ENCODE results near the gene UQCRH.
"Not testable (repeated sequence)": the region's sequence is repeated elsewhere in the genome, so short reads cannot be mapped to it uniquely, and the experiment has no call there.

The UQCRH gene

DNA sequence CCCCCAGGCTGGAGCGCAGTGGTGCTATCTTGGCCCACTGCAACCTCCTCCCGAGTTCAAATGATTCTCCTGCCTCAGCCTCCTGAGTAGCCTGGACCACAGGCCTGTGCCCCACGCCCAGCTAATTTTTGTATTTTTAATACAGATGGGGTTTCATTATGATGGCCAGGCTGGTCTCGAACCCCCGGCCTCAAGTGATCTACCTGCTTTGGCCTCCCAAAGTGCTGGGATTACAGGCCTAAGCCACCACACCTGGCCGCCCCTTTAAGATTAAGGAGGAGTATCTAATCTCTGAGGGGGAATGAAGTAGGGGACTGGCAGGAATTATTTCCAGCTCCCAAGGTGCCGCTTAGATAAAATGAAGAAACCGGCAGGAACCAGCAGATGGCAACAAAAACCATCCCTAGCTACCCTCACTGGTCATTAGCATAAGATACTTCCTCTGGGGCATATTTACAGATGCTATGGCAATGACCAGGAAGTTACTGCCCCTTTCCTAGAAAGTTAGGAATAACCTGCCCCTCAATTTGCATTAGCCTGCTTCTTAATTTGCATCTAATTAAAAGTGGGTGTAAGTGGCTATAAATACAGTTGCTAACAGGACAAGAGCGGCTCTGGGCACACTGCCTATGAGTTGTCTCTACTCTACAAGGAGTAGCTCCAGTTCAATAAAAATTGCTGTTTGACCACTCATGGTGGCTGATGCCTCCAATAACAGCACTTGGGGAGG is 30.0 kb downstream of the UQCRH start:
- DNase-seq (ENCODE audit: low read depth in 2 of 2), result no peak

DNA sequence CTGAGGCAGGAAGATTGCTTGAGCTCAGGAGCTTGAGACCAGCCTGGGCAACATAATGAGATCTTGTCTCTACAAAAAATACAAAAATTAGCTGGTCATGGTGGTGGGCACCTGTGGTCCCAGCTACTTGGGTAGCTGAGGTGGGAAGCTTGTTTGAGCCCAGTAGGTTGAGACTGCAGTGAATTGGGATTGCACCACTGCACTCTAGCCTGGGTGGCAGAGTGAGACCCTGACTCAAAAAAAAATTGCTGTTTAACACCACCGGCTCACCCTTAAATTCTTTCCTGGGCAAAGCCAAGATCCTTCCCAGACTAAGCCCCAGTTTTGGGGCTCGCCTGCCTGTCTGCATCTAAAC is 30.5 kb downstream of the UQCRH start:
- DNase-seq (ENCODE audit: low read depth in 2 of 2), result no peak

DNA sequence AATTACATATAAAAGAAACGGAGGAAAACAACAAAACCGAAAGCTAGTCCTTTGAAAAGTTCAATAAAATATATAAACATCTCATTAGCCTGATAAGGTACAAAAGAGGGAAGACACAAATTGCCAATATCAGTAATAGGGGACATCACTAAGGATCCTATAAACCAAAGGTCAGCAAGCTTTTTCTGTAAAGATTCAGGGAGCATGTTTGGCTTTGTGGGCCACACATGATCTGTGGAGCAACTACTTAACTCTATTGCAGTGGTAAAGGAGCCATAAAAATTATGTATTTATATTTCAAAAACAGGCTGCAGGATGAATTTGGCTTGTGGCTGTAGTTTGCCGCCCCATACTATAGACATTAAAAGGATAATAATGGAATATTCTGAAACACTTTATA is 31.6 kb downstream of the UQCRH start:
- no peak for DNase-seq (ENCODE audit: low read depth in 2 of 2)

DNA sequence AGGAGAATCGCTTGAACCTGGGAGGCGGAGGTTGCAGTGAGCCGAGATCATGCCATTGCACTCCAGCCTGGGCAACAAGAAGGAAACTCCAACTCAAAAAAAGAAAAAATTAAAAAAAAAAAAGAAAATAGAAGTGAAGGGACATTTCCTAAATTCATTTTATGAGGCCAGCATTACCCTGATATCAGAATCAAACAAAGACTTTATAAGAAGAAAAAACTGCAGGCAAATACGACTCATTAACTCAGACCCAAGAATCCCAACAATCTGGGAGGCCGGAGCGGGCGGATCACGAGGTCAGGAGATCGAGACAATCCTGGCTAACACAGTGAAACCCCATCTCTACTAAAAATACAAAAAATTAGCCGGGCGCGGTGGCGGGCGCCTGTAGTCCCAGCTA is 33.9 kb downstream of the UQCRH start:
- not testable (repeated sequence) for DNase-seq (ENCODE audit: low read depth in 2 of 2)

DNA sequence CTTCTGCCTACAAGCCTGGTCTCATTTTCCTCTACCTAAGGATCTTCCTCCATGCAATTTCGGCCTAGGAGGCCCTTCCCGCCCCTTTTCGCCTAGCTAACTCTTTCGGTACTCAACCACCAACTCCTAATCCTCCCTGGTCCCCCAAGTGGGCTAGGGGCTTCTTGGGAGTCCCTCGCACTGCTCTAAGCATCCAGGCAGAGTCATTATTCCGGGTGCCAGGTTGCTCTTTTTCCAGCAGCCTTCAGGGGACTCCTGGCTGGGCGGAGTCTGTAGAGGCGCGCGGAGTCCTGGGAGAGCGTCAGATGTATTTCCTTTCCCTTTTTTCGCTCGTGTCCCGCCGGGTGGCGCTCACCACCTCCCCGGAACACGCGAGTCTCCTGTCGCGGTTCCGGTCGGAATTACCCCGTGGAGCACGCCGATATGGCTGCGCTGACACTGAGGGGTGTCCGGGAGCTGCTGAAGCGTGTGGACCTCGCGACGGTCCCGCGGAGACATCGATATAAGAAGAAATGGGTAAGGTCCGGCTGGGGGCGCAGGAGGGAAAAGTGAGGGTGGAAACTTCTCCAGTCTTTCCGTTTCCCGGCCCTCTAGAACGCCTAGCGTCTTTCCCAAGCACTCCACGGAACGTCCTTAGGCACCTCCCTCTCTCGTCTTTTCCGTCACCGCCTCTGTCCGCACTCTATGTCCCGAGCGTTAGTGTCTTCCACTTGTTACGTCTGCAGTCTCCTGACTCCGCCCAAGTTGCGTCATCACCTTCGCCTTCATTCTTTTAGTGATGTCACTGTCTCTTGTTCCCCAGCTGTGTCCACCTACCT is 37.1 kb downstream of the UQCRH start, which contains the start of gene NSUN4:
TSS of gene NSUN4 (plus strand) at position 404 of the 818 bp plus-strand sequence. CDS start at position 424, 20 bp downstream.
- peak; percentile 79 for DNase-seq (ENCODE audit: low read depth in 2 of 2)

DNA sequence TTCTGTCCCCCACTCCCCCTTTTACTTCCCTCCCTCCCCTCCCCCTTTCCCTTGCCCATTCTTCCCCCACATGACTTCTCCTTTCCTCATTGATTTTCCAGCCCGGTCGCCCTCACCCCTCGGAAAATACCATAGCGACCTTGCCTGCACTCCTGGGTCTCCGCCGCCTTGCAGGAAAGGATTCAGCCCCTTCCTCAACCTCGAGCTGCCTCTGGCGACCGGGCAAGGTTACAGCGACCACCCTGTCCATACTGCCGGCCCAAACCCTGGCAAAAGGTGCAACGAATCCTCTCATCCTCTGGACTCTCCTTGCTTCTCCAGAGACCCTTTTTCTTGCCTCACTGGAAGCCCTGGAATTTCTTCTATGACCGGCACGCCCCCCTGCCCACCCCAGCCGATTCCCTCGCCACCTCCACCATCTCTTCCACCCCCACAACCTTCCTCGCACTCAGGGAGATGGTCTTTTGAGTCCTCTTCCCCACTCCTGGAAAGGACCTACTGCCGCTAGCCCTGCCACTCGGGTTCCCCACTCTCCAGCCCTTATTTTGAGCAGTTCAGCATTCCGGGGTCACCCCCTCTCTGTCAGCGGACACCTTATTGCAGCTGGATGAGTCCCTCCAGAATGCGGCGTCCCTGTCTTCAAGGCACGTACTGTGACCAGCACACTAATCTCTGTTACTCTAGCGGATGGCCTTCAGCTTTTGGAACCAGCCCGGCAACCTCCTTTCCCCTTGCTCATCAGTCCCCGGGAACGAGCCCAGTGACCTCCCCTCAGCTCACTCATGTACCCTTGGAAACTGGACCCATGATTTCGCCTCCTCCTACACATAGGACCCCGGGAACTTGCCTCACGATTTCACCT is 38.0 kb downstream of the UQCRH start:
- DNase-seq (ENCODE audit: low read depth in 2 of 2), result no peak

DNA sequence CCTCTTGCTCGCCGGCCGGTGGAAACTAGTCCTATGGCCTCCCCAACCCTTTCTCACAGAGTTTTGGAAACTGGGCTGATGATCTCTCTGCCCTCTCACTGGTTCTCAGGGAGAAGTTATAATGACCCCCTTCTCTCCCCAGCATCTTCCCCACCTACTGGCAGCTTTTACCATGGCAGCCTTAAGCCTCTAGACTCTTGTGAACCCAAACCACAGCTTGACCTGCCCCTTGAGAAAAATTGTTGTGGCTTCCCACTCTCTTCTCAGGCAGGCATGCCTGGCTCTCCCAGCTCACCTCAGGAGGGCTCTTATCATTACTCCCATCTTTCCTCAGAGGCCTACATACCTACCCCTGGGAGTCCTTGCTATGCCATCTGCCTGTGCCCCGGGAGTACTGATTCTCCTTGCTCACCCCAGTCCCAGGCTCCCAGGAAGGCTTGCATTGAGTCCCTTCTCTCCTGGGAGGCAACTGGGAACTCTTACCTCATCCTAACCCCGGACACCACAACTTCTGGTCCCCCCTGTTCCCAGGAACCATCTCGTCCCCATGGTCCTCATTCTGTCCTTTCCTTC is 38.7 kb downstream of the UQCRH start:
- DNase-seq (ENCODE audit: low read depth in 2 of 2), result no peak

DNA sequence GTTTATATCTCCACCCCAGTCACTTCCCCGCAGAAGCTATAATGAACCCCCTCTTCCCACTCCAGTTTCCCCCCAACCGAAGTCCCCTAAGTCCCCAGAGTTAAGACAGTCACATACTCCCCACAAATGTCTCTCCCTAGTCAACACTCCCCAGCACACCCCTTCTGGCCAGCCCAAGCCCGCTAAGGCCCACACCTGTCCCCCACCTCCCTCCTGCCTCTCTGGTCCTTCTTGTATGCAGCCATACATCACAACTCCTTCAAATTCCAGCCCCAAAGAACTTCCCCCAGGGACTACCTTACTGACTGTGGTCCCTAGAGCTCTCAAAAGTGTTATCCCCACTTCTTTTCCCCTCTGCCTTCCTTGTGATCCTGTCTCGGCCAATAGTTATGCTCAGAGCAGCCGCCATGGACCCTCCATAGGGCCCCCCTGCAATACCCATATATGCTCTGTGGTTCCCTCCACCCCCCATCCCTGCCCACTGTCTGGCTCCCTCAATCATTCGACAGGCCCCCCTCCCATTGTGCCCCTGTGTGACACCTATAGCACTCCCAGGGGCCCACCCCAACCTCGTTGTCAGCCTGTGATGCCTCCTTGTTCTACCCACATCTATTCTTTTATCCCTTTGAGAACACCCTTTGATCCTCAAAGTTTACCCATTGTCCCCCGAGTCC is 39.3 kb downstream of the UQCRH start:
- no peak for DNase-seq (ENCODE audit: low read depth in 2 of 2)

DNA sequence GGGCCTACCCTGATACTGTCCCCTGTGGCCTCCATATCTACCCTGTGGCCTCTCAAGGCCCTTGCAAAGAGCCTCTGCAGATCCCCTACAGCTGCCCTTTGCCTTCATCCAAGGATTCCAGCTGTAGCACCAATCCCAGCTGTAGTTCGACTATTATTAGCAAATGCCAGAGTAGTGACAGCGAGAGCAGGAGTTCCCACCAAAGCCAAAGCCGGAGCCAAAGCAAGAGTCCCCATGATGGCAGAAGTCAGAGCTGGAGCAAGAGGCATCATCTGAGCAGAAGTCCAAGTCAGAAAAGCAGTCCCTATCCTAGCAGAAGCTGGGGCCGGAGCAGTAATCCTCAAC is 39.8 kb downstream of the UQCRH start:
- no peak for DNase-seq (ENCODE audit: low read depth in 2 of 2)

DNA sequence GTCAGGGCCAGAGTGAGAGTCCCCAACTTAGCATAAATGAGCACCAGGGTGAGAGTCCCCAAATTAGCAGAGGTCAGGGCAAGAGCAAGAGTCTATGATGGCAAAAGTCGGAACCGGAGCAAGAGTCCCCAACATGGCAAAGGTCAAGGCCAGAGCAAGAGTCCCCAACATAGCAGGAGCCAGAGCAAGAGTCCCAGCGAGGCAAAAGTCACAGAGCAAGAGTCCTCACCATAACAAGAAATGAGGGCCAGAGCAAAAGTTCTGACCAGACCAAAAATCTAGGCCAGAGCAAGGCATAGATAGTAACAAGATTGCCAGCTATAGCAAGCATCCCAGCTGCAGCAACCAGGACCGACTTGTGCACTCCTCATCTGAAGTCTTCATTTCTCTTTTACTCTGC is 40.2 kb downstream of the UQCRH start:
- DNase-seq (ENCODE audit: low read depth in 2 of 2), result no peak

DNA sequence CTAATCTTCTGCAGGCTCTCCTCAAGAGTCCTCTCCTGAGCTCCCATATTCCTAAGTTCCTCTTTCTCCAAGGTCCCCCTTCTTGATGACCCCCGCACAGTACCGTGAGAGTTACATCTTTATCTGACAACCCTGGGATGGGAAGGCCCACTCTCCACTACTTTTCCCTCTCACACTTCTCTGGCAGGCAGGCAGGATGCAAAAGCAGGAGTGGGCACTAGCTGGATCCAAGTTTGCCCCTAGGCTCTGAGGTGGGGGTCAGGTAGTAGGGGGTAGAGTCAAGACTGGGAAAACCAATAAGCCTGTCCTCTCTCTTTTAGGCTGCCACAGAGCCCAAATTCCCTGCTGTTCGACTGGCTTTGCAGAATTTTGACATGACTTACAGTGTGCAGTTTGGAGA is 41.0 kb downstream of the UQCRH start:
- DNase-seq (ENCODE audit: low read depth in 2 of 2), result no peak

DNA sequence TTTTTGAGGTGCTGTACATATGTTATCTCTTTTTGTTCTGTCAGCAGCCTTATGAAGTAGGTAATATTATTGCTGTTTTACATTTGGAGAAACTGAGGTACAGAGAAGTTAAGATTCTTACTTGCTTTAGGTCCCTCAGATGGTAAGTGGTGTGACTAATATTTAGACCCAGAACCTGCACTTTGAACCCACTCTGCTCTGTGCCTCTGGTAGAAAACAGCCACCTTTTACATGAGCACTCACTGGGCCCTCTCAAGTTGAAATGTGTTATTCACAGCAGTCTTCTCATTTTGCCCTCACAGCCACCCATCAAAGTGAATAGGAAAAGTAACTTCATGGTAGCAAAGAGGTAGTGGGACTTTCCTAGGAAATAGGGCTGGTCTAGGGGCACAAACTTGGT is 41.8 kb downstream of the UQCRH start:
- DNase-seq (ENCODE audit: low read depth in 2 of 2), result no peak

DNA sequence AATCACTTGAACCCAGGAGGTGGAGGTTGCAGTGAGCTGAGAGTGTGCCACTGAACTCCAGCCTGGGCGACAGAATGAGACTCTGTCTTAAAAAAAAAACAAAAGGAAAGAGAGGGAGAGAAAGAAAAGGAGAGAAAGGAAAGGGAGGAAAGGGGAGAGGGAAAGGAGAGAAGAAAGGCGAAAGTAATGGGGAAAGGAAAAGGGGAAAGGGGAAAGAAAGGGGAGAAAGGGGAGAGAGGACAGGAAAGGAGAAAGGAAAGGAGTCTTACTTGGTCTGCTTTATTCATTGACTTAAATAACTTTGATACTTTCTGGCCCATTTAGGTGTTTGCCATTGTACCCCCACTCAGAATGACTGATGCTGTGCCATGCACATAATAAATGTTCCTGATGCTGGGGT is 48.9 kb downstream of the UQCRH start:
- no peak for DNase-seq (ENCODE audit: low read depth in 2 of 2)

DNA sequence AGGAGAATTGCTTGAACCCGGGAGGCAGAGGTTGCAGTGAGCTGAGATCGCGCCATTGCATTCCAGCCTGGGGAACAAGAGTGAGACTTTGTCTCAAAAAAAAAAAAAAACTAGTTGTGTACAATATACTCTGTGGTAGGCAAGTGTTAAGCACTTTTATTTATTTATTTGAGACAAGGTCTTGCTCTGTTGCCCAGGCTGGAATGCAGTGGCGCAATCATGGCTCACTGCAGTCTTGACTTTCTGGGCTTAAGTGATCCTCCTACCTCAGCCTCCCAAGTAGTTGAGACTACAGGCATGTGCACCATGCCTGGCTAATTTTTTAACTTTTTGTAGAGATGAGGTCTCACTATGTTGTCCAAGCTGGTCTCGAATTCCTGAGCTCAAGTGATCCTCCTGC is 52.4 kb downstream of the UQCRH start:
- DNase-seq (ENCODE audit: low read depth in 2 of 2), result not testable (repeated sequence)

DNA sequence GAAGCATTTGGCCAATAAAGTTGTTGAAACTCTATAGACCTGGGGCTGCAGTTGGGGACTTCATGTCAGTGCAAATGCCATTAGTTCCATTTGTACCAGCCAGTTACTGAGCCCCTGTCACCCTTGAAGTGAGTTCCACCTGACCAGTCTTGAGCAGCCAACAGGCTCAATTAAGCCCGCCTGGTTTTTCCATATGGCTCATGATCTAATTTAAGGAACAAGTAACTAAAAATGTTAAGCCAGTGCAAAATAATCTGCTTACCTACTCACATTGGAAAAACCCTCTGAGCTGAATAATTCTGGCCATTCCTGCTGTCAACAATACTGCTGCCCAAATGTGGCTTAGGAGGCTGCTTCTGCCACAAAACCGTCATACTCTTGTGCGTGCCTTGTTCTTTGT is 58.7 kb downstream of the UQCRH start:
- no peak for DNase-seq (ENCODE audit: low read depth in 2 of 2)

DNA sequence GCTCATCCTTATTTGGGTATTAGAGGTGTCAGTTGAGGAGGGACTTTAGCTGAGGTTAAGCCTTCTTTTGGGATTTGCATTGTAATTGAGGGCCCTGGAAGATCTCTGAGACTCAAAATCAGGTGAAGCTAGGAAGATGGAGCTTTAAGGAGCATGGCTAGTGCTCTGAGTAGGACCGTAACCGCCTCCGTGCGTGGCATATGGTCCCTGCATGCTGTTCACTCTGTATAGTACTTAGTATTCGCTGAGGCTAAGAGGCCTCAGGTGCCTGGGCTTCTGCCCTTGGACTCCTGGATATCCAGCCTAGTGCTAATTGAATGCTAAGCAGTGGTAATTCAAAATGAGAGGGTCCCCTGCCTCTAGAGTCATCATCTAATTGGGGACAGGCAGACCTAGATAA is 59.6 kb downstream of the UQCRH start:
- DNase-seq (ENCODE audit: low read depth in 2 of 2), result no peak

DNA sequence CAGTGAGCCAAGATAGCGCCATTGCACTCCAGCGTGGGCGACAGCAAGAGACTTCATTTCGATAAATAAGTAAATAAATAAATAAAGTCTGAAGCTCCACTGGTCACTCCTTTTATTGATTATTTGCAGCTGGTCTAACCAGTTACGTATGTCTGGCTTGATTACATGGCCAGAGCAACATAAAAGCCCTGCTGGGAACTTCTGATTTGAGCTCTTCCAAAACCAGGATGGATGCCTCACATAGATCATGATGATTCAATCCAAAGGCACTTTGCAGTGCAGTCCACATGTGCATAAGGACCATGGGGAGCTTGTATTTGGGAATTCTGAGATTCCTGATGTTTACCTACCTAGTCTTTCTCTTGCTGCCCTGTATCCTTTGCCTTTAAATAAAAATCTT is 61.1 kb downstream of the UQCRH start:
- DNase-seq (ENCODE audit: low read depth in 2 of 2), result no peak

DNA sequence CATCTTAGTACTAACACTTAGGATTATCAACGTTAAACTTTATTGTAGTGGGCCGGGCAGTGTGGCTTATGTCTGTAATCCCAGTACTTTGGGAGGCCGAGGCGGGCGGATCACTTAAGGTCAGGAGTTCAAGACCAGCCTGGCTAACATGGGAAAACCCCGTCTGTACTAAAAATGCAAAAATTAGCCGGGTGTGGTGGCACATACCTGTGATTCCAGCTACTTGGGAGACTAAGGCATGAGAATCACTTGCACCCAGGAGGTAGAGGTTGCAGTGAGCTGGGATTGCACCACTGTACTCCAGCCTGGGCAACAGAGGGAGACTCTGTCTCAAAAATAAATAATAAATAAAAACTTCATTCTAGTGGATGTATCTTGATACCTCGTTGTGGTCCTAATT is 62.3 kb downstream of the UQCRH start:
- DNase-seq (ENCODE audit: low read depth in 2 of 2), result not testable (repeated sequence)
